SJSA1 (cell line): ENCODE results near the gene C1QL2. TPM values are rescaled to one million over a fixed set of nuclear protein-coding genes. Genes with fewer than 3 reads are reported as not detected.

ENCODE experiments used
- DNase-seq, 2 experiments: peaks; one replicate each; pipeline ENCODE4 v3.0.0-alpha.2; 2015 to 2020; ENCODE audit warnings: low spot score in 2 of 2, low read depth in 1 of 2
- H3K27ac ChIP-seq: fragments of 250-450 bp; sonication (Bioruptor Pico); 2 replicates; pipeline ENCODE4 v1.5.1; 2020; ENCODE audit warnings: mild to moderate bottlenecking, moderate library complexity
- H3K27me3 ChIP-seq: fragments of 250-450 bp; sonication (Bioruptor Pico); replicated peaks from 2 replicates; pipeline ENCODE4 v1.5.1; 2020; ENCODE audit warnings: mild to moderate bottlenecking, moderate library complexity
- H3K36me3 ChIP-seq: fragments of 250-450 bp; sonication (Bioruptor Pico); 2 replicates; pipeline ENCODE4 v1.5.1; 2020; ENCODE audit warnings: mild to moderate bottlenecking
- H3K4me1 ChIP-seq: fragments of 250-450 bp; sonication (Bioruptor Pico); replicated peaks from 2 replicates; pipeline ENCODE4 v1.6.1; 2021; ENCODE audit warnings: mild to moderate bottlenecking
- H3K4me3 ChIP-seq: fragments of 250-450 bp; sonication (Bioruptor Pico); 2 replicates; pipeline ENCODE4 v1.5.1; 2020; ENCODE audit warnings: mild to moderate bottlenecking
- H3K9me3 ChIP-seq: fragments of 250-450 bp; sonication (Bioruptor Pico); replicated peaks from 2 replicates; pipeline ENCODE4 v1.5.1; 2020; ENCODE audit warnings: mild to moderate bottlenecking
- total RNA-seq: library from RNA; depleted of rRNA; stranded (reverse); fragments of >200 nt; shearing (Covaris generic); gene quantifications from 2 replicates; pipeline ENCODE4 v1.2.3, GENCODE V29; 2014

The C1QL2 gene
- total RNA-seq, 1 experiment from 2014 or later, result not detected

DNA sequence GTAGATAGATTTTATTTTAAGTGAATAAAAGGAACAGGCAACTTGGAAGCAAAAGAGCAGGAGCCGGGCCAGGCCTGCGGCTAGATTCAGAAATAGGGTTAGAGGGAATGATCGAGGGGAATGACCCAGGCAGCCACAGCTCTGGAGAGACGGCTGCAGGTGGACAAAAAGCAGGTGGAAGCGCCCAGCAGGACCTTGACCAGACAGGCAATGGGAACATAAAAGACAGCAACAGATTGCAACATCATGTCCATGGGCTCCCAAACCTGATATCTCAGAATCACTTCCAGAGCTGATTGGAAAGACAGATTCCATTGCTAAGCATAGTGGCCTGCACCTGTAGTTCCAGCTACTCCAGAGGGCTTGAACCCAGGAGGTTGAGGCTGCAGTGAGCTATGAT, 36.5 kb upstream of the C1QL2 start:
- H3K27ac ChIP-seq, result no peak overlapping the region
- H3K9me3 ChIP-seq, result no peaks in the 10 kb centered on the region
- H3K27me3 ChIP-seq, result no peaks in the 10 kb centered on the region
- H3K4me1 ChIP-seq, result peaks cover 5% of the 10 kb centered on the region
- no peaks in the 10 kb centered on the region for H3K36me3 ChIP-seq
- DNase-seq, result no peak
- H3K4me3 ChIP-seq, result no peak overlapping the region

DNA sequence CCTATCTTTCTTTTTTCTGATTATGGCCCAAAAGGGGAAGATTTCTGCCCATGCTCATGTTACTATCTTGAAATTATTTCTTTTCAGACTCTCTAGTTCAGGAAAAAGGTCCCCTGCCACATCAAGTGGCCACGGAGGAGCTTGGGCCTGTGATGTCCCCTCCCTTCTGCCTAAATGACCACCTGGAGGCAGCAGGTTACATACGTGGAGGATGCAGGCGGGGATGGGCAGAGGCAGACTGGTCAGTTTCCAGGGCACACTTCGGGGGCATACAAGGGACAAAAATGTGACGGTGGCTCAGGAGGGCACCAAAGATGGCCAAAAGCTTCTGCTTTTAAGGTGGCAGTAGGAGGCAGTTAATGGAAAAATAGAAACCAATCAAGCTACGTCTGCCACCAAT, 34.3 kb upstream of the C1QL2 start:
- Histone ChIP-seq H3K9me3 (no peaks in the 10 kb centered on the region), H3K36me3 (no peaks in the 10 kb centered on the region), H3K27ac (no peak overlapping the region), H3K4me1 (no peaks in the 10 kb centered on the region), H3K4me3 (no peak overlapping the region), H3K27me3 (no peaks in the 10 kb centered on the region)
- DNase-seq, result no peak

- no peak for DNase-seq
- Histone ChIP-seq H3K9me3 (no peaks in the 10 kb centered on the region), H3K36me3 (no peaks in the 10 kb centered on the region), H3K4me3 (no peak overlapping the region), H3K4me1 (no peaks in the 10 kb centered on the region), H3K27me3 (no peaks in the 10 kb centered on the region; the same call in 1 of the 2 replicates), H3K27ac (no peak overlapping the region)
Observed at GRCh38 chr2:119190321-119191111, 32.0 kb upstream of the C1QL2 start.

- Histone ChIP-seq H3K4me3 (no peak overlapping the region), H3K4me1 (peaks cover under 1% of the 10 kb centered on the region; the same call in 1 of the 2 replicates), H3K9me3 (no peaks in the 10 kb centered on the region), H3K27me3 (no peaks in the 10 kb centered on the region; the same call in 1 of the 2 replicates), H3K36me3 (no peaks in the 10 kb centered on the region), H3K27ac (no peak overlapping the region)
- DNase-seq, result no peak
Observed at GRCh38 chr2:119184512-119184911, 26.0 kb upstream of the C1QL2 start.

GRCh38 chr2:119181791-119182445, 23.4 kb upstream of the C1QL2 start:
- no peaks in the 10 kb centered on the region for H3K27me3 ChIP-seq
- H3K4me3 ChIP-seq, result no peak overlapping the region
- no peak for DNase-seq
- no peaks in the 10 kb centered on the region for H3K36me3 ChIP-seq
- H3K4me1 ChIP-seq, result peaks cover 5% of the 10 kb centered on the region; the same call in 1 of the 2 replicates
- no peak overlapping the region for H3K27ac ChIP-seq
- H3K9me3 ChIP-seq, result no peaks in the 10 kb centered on the region

GRCh38 chr2:119181391-119181790, 22.8 kb upstream of the C1QL2 start:
- H3K9me3 ChIP-seq, result no peaks in the 10 kb centered on the region
- no peak for DNase-seq
- no peaks in the 10 kb centered on the region for H3K27me3 ChIP-seq
- no peak overlapping the region for H3K4me3 ChIP-seq
- no peak overlapping the region for H3K27ac ChIP-seq
- no peaks in the 10 kb centered on the region for H3K36me3 ChIP-seq
- peaks cover 5% of the 10 kb centered on the region; the same call in 1 of the 2 replicates for H3K4me1 ChIP-seq

GRCh38 chr2:119180892-119181291, 22.3 kb upstream of the C1QL2 start:
- Histone ChIP-seq H3K27ac (no peak overlapping the region), H3K4me3 (no peak overlapping the region), H3K9me3 (no peaks in the 10 kb centered on the region), H3K4me1 (peaks cover 5% of the 10 kb centered on the region; the same call in 1 of the 2 replicates), H3K27me3 (no peaks in the 10 kb centered on the region), H3K36me3 (no peaks in the 10 kb centered on the region)
- DNase-seq, result no peak

DNA sequence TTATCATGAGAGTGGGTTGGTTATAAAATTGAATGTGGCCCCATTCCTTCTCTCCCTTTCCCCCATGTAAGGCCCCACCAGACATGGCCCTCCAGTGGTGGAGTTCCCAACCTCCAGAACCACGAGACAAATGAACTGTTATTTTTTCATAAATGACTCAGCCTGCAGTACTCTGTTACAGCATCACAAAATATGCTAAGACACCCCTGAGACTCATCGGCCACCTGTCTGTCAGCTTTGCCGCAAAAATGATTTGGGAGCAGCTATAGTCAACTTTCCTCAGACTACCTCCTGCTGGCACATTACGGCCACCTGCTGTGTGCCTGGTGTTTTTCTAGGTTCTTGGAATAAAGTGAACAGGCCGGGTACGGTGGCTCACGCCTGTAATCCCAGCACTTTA, 21.4 kb upstream of the C1QL2 start:
- no peak overlapping the region for H3K27ac ChIP-seq
- H3K9me3 ChIP-seq, result no peaks in the 10 kb centered on the region
- no peak for DNase-seq
- H3K27me3 ChIP-seq, result no peaks in the 10 kb centered on the region
- H3K4me3 ChIP-seq, result no peak overlapping the region
- H3K36me3 ChIP-seq, result no peaks in the 10 kb centered on the region
- H3K4me1 ChIP-seq, result peaks cover 5% of the 10 kb centered on the region; the same call in 1 of the 2 replicates

DNA sequence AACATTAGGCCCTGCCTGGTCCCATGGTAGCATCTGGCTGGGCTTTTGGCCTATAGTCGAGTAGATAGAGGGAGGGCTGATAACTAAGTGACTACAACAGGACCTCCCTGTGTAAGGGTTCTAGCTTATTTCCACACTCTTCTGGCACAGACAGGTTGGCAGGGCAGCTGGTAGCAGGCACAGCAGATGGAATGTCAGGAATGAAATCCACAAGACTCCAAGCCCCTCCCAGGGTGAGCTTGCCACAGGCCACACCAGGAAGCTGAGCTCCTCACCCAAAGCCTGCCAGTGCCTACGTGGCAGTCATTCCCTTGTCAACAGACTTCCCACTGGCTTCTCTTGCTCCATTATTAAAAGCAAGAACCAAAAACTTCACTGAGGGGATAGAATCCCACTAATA, 20.7 kb upstream of the C1QL2 start:
- no peaks in the 10 kb centered on the region for H3K9me3 ChIP-seq
- no peak overlapping the region for H3K27ac ChIP-seq
- no peaks in the 10 kb centered on the region for H3K27me3 ChIP-seq
- H3K36me3 ChIP-seq, result no peaks in the 10 kb centered on the region
- H3K4me1 ChIP-seq, result peaks cover 5% of the 10 kb centered on the region; the same call in 1 of the 2 replicates
- no peak for DNase-seq
- H3K4me3 ChIP-seq, result no peak overlapping the region

DNA sequence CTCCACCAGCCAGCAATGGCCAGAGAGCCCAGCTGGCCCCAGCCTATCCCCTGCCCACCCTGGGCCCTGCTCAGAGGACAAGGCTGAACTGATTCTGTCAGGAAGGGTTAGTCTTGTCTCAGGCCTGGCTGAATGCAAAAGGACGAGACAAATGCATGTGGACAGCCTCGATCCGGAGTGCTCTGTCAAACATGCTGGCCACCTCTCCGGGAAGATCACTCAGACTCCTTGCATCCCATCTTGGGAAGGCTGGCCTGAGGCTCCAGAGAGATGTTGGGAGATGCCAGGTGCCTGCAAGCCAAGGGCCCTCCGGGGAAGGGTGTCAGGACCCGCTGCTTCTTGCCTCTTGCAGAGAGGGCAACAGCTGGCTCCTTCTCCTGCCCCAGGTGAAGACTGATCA, 20.2 kb upstream of the C1QL2 start:
- Histone ChIP-seq H3K4me1 (peaks cover 5% of the 10 kb centered on the region; the same call in 1 of the 2 replicates), H3K27me3 (no peaks in the 10 kb centered on the region), H3K36me3 (no peaks in the 10 kb centered on the region), H3K4me3 (no peak overlapping the region), H3K9me3 (no peaks in the 10 kb centered on the region), H3K27ac (no peak overlapping the region)
- no peak for DNase-seq

- no peaks in the 10 kb centered on the region for H3K9me3 ChIP-seq
- H3K36me3 ChIP-seq, result no peaks in the 10 kb centered on the region
- peaks cover 5% of the 10 kb centered on the region; the same call in 1 of the 2 replicates for H3K4me1 ChIP-seq
- H3K4me3 ChIP-seq, result no peak overlapping the region
- no peak for DNase-seq
- no peak overlapping the region for H3K27ac ChIP-seq
- H3K27me3 ChIP-seq, result no peaks in the 10 kb centered on the region
Observed at GRCh38 chr2:119177838-119178190, 19.3 kb upstream of the C1QL2 start.

DNA sequence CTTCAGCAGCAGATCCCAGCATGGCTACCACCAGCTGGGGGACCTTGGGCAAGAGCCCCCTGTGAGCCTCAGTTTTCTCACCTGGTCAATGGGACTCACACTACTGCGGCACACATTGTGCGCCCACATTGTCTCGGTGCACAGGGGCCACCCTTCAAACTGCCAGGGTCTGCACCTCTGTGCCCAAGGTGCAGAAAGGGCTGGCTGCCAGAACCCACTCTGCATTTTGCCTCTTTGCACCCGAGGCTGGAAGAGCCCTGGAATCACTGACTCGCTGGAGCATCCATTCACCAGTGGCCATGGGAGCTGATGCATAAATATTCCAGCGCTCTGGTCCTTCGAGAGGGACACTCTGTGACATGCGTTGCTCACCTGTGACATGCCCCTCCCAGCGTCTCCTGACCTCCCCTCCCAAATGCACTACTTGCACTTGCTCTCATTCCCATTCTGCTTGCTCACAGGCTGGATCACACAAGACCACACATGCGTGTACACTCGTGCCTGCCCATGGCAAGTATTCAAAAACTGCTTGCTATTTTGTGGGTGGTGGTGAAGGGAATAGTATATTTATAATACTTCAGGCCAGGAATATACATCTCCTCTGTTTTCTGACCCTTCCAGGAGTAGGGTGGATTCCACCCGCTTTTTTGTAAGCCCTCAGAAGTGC, 18.8 kb upstream of the C1QL2 start:
- DNase-seq, result no peak
- H3K36me3 ChIP-seq, result no peaks in the 10 kb centered on the region
- no peak overlapping the region for H3K27ac ChIP-seq
- no peaks in the 10 kb centered on the region for H3K27me3 ChIP-seq
- H3K4me3 ChIP-seq, result no peak overlapping the region
- peaks cover 5% of the 10 kb centered on the region; the same call in 1 of the 2 replicates for H3K4me1 ChIP-seq
- no peaks in the 10 kb centered on the region for H3K9me3 ChIP-seq

- DNase-seq, result no peak
- no peak overlapping the region for H3K4me3 ChIP-seq
- no peaks in the 10 kb centered on the region for H3K9me3 ChIP-seq
- H3K27ac ChIP-seq, result no peak overlapping the region
- H3K36me3 ChIP-seq, result no peaks in the 10 kb centered on the region
- no peaks in the 10 kb centered on the region for H3K27me3 ChIP-seq
- peaks cover 5% of the 10 kb centered on the region; the same call in 1 of the 2 replicates for H3K4me1 ChIP-seq
Observed at GRCh38 chr2:119175517-119175916, 17.0 kb upstream of the C1QL2 start.

DNA sequence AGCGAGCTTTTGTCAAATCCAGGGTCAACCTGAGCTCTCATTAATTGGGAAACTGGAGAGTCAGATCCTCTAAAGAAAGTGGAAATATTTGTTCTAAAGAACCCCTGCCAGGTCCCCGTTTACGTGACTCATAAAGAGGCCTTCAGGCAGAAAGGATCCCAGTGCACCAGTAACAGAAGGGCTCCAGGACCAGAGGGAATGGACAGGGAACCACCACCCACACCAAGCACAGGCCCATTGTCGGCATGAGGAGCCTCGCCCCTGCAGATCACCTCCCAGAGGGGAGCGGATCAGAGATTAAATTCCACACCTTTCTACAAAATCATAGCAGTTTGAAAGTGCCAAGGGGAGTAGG, 16.4 kb upstream of the C1QL2 start:
- DNase-seq, result no peak
- H3K4me1 ChIP-seq, result peaks cover 5% of the 10 kb centered on the region; the same call in 1 of the 2 replicates
- no peaks in the 10 kb centered on the region for H3K36me3 ChIP-seq
- no peak overlapping the region for H3K4me3 ChIP-seq
- no peak overlapping the region for H3K27ac ChIP-seq
- no peaks in the 10 kb centered on the region for H3K9me3 ChIP-seq
- no peaks in the 10 kb centered on the region for H3K27me3 ChIP-seq
